Measurements from ENCODE around the gene AMY2A.
"Not testable (repeated sequence)": the region's sequence is repeated elsewhere in the genome, so short reads cannot be mapped to it uniquely, and the experiment has no call there.

GRCh38 chr1:103576784-103577183 is 40.4 kb upstream of the AMY2A start:
- TF ChIP-seq GTF3C2 (IDR thresholded peaks at IDR 0.05; ENCODE audit: borderline replicate concordance, extremely low read depth, insufficient read length); TGIF2 (CRISPR knock-in tag; IDR thresholded peaks at IDR 0.05); ETS2 (tag; IDR thresholded peaks at IDR 0.05; ENCODE audit: borderline replicate concordance, poor library complexity, severe bottlenecking); THRB (CRISPR knock-in tag; conservative IDR thresholded peaks at IDR 0.05); RAD21 (CRISPR knock-in tag; conservative IDR thresholded peaks at IDR 0.05 in 1 of 2, IDR thresholded peaks at IDR 0.05 in 1 of 2); POLR2A (conservative IDR thresholded peaks at IDR 0.05); ZBTB9 (CRISPR knock-in tag; IDR thresholded peaks at IDR 0.05); ZNF274 (IDR thresholded peaks at IDR 0.05; ENCODE audit: borderline replicate concordance, low read depth, low read length); TCFL5 (CRISPR knock-in tag; conservative IDR thresholded peaks at IDR 0.05); TOE1 (IDR thresholded peaks at IDR 0.05; ENCODE audit: borderline replicate concordance); TOE1 (CRISPR knock-in tag; IDR thresholded peaks at IDR 0.05; ENCODE audit: borderline replicate concordance, low read depth); EP300 (IDR thresholded peaks at IDR 0.05; ENCODE audit: low read length); ZNF121 (CRISPR knock-in tag; conservative IDR thresholded peaks at IDR 0.05); TSHZ1 (CRISPR knock-in tag; IDR thresholded peaks at IDR 0.05): not testable (repeated sequence)

All from K562 (cell line).